GM19324 (cell line): ENCODE measurements around the gene GFI1B.
"Not testable (repeated sequence)": the region's sequence is repeated elsewhere in the genome, so short reads cannot be mapped to it uniquely, and the experiment has no call there.

Experiments used
- ATAC-seq: cut with Tn5 transposase; IDR thresholded peaks from one replicate; pipeline ENCODE4 v1.9.1; 2021; ENCODE audit warnings: mild to moderate bottlenecking, moderate library complexity; ENCODE audit not compliant: unreplicated experiment, low FRiP score

Gene GFI1B

GRCh38 chr9:133006731-133007352 lies 28.3 kb downstream of the GFI1B start:
- no peak for ATAC-seq

GRCh38 chr9:133008406-133008805 lies 29.9 kb downstream of the GFI1B start:
- ATAC-seq = no peak

DNA sequence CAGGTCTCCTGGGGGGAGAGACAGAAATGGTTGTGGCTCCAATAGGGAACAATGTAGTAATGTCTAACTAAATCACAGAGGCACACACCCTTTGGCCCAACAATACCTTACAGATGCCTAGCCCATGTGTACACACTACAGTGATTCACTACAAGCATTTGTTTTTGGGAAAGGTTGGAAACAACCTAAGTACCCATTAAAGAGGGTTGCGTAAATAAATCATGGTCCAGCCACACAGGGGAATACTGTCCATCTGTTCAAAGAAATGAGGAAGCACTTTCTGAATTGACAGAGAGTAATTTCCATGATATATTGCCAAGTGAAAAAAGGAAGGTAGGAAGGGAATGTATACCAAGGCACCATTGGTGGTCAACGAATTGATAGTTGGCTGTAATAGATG lies 30.3 kb downstream of the GFI1B start:
- no peak for ATAC-seq

- ATAC-seq = no peak
Measured at GRCh38 chr9:133009906-133010582, 31.6 kb downstream of the GFI1B start.

GRCh38 chr9:133014696-133015095 lies 36.2 kb downstream of the GFI1B start:
- ATAC-seq = no peak

GRCh38 chr9:133023117-133023890 lies 44.8 kb downstream of the GFI1B start:
- ATAC-seq = no peak

DNA sequence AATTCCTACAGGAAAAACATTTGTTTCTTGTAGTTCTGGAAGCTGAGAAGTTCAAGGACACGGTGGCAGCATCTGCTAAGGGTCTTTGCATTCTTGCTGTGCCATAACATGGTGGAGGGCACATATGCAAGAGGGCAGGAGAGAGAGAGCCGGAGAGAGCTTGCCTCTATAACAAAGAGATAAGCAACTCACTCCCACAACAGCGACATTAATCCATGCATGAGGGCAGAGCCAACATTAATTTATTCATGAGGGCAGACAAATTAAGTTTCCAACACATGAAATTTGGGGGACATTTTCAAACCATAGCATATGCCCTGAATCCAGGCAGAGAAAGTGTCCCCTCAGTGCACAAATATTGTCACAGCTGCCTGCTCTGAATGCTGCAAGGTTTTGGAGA lies 47.9 kb downstream of the GFI1B start:
- ATAC-seq = no peak

DNA sequence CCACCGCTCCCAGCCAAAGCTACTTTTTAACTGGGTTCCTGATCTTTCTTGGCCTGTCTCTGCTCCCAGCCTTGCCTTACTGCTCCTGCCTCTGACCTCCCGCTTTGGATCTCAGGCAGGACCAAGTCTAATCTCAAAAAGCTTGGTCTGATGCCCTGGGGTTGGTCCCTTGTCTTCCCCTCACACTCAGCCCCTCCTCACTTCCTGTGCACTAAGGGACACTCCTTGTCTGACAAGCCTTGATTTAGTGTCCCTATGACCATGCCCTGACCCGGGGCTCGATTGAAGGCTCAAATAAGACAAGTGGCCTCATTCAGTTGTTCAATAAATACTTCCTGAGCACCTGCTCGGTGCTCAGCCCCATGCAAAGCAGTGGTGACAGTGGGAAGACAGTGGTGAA lies 48.6 kb downstream of the GFI1B start:
- ATAC-seq = no peak

GRCh38 chr9:133028221-133028620 lies 49.7 kb downstream of the GFI1B start:
- no peak for ATAC-seq

DNA sequence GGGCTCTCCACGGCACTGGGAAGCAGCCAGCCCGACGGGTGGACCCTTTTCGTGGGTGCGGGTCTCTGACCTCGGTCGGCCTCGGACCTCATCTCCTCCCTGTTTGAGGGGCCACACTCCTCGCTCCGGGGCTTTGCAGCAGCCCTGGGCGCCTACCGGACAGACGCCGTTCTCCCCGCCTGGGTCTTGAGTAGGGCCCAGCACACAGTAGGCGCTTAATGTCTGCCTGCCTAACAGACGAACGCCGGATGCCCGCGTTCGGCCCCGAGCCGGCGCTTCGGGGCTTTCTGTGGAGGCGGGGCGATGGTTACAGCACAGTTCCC lies 51.5 kb downstream of the GFI1B start:
- ATAC-seq = no peak

- ATAC-seq = peak; percentile 93
Measured at GRCh38 chr9:133030317-133031129, 52.0 kb downstream of the GFI1B start, which contains the start of gene GTF3C5. Gene GTF3C5 (plus strand): TSS chr9:133030997. CDS start chr9:133031012, 15 bp downstream.

- no peak for ATAC-seq
Measured at GRCh38 chr9:133031130-133031422, 52.6 kb downstream of the GFI1B start.

DNA sequence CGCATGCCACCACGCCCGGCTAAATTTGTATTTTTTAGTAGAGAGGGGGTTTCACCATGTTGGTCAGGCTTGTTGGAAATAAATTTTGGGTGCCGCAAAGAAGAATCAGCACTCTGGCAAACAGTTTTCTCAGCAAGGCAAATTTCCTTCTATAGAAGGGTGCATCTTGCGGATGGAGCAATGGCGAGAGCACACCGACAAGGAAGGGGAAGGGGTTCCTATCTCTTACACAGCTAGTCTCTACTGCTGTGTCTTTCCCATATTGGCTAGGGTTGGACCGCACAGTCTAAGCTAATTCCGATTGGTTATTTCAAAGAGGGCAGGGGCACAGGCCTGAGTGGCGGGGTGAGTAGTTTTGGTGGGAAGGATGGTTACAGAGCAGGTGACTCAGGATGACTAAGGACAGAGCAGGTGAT lies 53.0 kb downstream of the GFI1B start:
- no peak for ATAC-seq

- ATAC-seq = no peak
Measured at GRCh38 chr9:133032171-133032570, 53.7 kb downstream of the GFI1B start.

DNA sequence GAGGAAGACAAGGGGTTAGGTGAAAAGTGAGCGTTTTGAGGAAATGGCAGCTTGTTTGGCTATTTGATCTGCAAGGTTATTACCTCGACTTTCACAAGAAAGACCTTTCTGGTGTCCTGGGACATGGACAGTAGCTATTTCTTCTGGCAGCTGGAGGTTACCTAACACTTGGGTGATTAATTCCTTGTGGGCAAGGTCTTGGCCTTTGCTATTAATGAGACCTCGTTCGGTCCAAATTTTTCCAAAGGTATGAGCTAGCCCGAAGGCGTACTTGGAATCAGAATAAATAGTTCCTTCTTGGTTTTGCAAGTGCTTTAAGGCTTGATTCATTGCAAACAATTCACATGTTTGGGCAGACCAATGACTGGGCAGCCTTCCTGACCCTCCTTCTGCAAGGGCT lies 57.2 kb downstream of the GFI1B start:
- ATAC-seq = no peak

DNA sequence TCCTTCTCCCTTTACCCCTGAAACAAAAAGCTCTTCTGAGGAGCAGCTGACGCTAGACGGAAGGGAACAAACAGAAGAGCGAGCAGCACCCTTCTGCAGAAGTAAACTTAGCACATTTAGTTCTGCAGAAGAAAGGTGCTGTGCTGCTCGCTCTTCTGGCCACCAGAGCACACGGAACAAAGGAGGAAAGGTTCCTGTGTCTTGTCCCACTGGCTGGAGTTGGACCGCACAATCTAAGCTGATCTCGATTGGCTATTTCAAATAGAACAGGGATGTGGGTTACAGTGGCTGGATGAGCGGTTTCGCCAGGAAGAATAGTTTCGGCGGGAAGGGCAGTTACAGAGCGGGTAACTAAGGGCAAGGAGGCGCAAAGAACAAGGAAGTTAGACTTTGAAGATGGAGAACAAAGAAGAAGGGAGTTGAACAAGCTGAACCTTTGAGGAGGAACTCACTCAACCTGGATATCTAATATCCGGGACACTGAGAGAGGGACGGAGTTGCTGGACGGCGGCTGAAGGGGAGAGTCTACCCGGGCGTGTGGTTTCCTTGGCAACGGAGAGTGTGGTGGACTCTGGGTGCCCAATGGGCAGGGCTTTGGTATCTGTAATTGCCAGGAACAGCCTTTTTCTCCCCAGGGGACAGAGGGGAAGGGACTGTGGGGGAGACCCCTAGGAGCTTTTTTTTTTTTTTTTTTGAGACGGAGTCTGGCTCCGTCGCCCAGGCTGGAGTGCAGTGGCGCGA lies 59.5 kb downstream of the GFI1B start:
- ATAC-seq = no peak

DNA sequence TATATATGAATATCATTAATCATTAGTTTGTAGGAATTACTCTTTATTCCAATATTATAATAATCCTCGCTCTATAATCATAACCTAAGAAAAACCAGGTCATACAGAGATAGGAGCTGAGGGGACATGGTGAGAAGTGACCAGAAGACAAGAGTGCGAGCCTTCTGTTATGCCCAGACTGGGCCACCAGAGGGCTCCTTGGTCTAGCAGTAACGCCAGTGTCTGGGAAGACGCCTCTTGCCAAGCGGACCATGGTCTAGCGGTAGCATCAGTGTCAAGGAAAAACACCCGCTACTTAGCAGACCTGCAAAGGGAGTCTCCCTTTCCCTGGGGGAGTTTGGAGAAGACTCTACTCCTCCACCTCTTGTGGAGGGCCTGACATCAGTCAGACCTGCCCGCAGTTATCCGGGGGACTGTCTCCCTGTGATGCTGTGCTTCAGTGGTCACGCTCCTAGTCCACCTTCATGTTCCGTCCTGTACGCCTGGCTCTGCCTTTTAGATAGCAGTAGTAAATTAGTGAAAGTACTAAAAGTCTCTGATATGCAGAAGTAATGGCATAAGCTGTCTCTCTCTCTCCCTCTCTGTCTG lies 62.5 kb downstream of the GFI1B start:
- ATAC-seq = not testable (repeated sequence)
